Esophagus (tissue), 2 donors: ENCODE measurements around the gene IGFALS. TPM values are rescaled to one million over a fixed set of nuclear protein-coding genes. Genes with fewer than 3 reads are reported as not detected.
"Not testable (repeated sequence)": the region's sequence is repeated elsewhere in the genome, so short reads cannot be mapped to it uniquely, and the experiment has no call there.

Experiments
- H3K27ac ChIP-seq, 2 donors: one replicate each; pipeline ENCODE4 v1.5.1; 2013; ENCODE audit warnings: low read depth in 2 of 2, mild to moderate bottlenecking in 2 of 2, inconsistent platforms in 1 of 2, low read length in 1 of 2, moderate library complexity in 1 of 2
- H3K27me3 ChIP-seq, 2 donors: one replicate each; pipeline ENCODE4 v1.6.1; 2013; ENCODE audit warnings: low read length in 2 of 2, control low read depth in 1 of 2, mild to moderate bottlenecking in 1 of 2; ENCODE audit not compliant: insufficient read depth in 2 of 2, control insufficient read depth in 1 of 2
- H3K36me3 ChIP-seq, 2 donors: one replicate each; pipeline ENCODE4 v1.6.1; 2013; ENCODE audit warnings: low read length in 1 of 2; ENCODE audit not compliant: control insufficient read depth in 2 of 2, insufficient read depth in 2 of 2
- H3K4me1 ChIP-seq, 2 donors: one replicate each; pipeline ENCODE4 v1.6.1; 2013; ENCODE audit warnings: low read length in 1 of 2; ENCODE audit not compliant: control insufficient read depth in 2 of 2, insufficient read depth in 2 of 2
- H3K4me3 ChIP-seq, 2 donors: one replicate each; pipeline ENCODE4 v1.5.1; 2013; ENCODE audit warnings: low read length in 2 of 2, mild to moderate bottlenecking in 2 of 2, low read depth in 1 of 2, moderate library complexity in 1 of 2
- H3K9me3 ChIP-seq, 2 donors: one replicate each; pipeline ENCODE4 v1.6.1; 2013; ENCODE audit warnings: mild to moderate bottlenecking in 2 of 2, low read depth in 1 of 2, low read length in 1 of 2, moderate library complexity in 1 of 2; ENCODE audit not compliant: control insufficient read depth in 2 of 2, insufficient read depth in 1 of 2
- WGBS, 2 donors: extraction: QIAGEN DNeasy Blood & Tissue Kit; methylation state at CpG; one replicate each; pipeline ENCODE4 v1.1.7; 2013; 5-methylcytosine and 5-hydroxymethylcytosine counted together
- polyA plus RNA-seq, 2 donors: library from polyadenylated mRNA; stranded (reverse); fragments of 200-250 nt; gene quantifications; one replicate each; pipeline ENCODE4 v1.2.3, GENCODE V29; 2013
- donor health status: healthy with polysubstance abuse.
- donor health status: Bipolar disorder and iron deficiency.

Gene IGFALS
- polyA plus RNA-seq, 2 donors = 0.01 to 0.14 TPM

DNA sequence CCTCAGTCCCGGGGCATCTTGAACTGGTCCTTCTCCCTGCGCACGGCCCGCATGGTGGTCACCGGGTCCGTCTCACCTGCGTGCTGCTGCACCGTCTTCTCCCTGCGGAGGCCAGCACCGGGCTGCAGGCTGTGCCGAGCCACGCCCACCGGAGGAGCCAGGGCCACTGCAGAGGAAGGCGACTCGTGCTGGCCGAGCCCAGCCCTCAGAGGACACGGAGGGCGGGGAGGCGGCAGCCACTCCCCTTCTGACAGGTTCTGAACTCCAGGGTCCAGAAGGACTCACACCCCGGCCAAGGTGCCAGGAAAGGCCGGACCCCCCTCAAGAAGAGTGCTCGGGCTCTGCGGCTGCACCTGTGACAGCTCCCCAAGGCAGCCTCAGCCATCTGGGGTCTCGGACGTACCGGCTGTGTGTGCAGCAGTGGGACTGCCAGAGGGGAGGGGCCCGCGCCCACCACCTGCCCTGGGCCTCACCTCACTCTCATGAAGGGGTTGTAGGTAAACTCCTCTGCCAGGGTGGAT lies 15.8 kb upstream of the IGFALS start:
- Histone ChIP-seq H3K36me3 (peaks cover 4 to 24% of the 10 kb centered on the region in 2 donors), H3K27me3 (no peaks in the 10 kb centered on the region), H3K4me3 (no peak overlapping the region), H3K9me3 (no peaks in the 10 kb centered on the region), H3K27ac (no peak overlapping the region), H3K4me1 (no peaks in the 10 kb centered on the region)
- WGBS, 2 donors = 70 to 82% methylated on average over 27 to 28 of the region's 28 CpGs

DNA sequence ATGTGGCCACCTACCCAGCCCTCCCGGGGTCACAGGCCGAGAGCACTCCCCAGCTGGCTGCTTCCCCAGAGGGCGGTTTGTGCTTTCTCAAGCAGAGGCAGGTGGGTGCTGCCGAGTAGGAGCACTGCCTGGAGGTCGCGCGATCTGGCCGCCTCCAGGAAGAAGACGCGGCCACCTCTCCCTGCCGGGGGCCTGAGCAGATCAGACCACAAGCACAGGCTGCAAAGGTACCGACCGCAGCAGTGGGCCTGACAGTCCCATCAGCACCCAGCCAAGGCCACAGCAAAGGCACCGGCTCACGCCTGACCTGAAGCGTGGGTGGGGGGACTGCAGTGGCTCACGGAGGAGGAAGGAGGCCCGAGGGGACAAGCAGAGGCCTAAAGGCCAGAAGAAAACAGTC lies 15.2 kb upstream of the IGFALS start:
- Histone ChIP-seq H3K36me3 (peaks cover 4 to 24% of the 10 kb centered on the region in 2 donors), H3K27me3 (no peaks in the 10 kb centered on the region), H3K27ac (no peak overlapping the region), H3K4me1 (no peaks in the 10 kb centered on the region), H3K9me3 (no peaks in the 10 kb centered on the region), H3K4me3 (no peak overlapping the region)
- 81 to 88% methylated on average over 18 of the region's 18 CpGs for WGBS, 2 donors

DNA sequence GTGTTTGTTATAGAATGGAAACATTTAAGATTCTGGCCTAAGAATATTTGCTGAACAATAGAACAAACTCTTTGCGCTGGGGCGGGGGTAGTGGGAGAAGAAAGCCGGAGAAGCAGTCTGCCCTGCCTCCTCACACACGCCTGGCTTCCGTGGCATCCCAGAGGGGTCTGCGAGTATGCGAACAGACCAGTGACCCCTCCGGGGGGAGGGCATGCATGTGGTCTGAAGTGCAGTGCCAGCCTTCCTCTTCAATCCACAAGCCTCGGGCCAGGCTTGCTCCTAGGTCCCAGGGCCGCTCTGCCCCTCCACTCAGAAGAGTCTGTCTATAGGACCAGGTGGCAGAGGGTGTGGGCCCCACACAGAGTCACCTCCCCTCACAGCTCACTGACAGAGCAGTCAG lies 14.1 kb upstream of the IGFALS start:
- no peaks in the 10 kb centered on the region for H3K9me3 ChIP-seq
- no peak overlapping the region for H3K4me3 ChIP-seq
- peaks cover 4 to 24% of the 10 kb centered on the region in 2 donors for H3K36me3 ChIP-seq
- no peak overlapping the region for H3K27ac ChIP-seq
- H3K4me1 ChIP-seq = no peaks in the 10 kb centered on the region
- 90 to 91% methylated on average over 10 of the region's 10 CpGs for WGBS, 2 donors
- H3K27me3 ChIP-seq = no peaks in the 10 kb centered on the region

DNA sequence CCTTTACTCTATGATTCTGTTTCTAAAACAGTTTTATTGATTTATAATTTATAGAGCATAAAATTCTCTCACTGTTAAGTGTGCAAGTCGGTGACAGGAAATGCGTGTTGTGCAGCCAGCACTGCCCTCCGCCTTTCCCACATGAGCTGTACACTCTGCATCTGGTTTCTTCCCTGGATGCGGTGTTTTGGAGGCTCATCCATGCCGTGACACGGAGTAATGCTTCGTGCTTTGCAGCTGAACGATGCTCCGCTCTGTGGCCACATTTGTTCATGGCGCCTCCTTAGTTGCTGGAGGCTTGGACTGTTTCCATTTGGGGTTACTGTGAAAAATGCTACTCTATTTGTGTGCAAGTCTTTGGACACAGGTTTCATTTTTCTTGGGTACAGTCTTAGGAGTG lies 7.2 kb upstream of the IGFALS start:
- peaks cover 0 to 5% of the 10 kb centered on the region in 2 donors for H3K9me3 ChIP-seq
- H3K27me3 ChIP-seq = no peaks in the 10 kb centered on the region
- no peaks in the 10 kb centered on the region for H3K4me1 ChIP-seq
- H3K4me3 ChIP-seq = no peak overlapping the region
- H3K36me3 ChIP-seq = no peaks in the 10 kb centered on the region
- no peak overlapping the region for H3K27ac ChIP-seq
- WGBS, 2 donors = 75 to 76% methylated on average over 10 of the region's 10 CpGs

DNA sequence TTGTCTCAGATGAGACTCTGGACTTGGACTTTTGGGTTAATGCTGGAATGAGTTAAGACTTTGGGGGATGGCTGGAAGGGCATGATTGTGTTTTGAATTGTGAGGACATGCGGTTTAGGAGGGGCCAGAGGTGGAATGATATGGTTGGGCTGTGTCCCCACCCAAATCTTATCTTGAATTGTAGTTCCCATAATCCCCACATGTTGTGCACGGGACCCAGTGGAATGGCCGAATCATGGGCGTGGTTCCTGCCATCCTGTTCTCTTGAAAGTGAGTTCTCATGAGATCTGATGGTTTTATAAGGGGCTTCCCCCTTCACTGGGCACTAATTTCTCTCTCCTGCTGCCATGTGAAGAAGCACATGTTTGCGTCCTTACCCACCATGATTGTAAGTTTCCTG lies 5.8 kb upstream of the IGFALS start:
- not testable (repeated sequence) for H3K36me3 ChIP-seq, H3K4me1 ChIP-seq, H3K4me3 ChIP-seq, H3K9me3 ChIP-seq, H3K27ac ChIP-seq, H3K27me3 ChIP-seq
- WGBS, 2 donors = 75 to 81% methylated on average over 5 of the region's 5 CpGs

DNA sequence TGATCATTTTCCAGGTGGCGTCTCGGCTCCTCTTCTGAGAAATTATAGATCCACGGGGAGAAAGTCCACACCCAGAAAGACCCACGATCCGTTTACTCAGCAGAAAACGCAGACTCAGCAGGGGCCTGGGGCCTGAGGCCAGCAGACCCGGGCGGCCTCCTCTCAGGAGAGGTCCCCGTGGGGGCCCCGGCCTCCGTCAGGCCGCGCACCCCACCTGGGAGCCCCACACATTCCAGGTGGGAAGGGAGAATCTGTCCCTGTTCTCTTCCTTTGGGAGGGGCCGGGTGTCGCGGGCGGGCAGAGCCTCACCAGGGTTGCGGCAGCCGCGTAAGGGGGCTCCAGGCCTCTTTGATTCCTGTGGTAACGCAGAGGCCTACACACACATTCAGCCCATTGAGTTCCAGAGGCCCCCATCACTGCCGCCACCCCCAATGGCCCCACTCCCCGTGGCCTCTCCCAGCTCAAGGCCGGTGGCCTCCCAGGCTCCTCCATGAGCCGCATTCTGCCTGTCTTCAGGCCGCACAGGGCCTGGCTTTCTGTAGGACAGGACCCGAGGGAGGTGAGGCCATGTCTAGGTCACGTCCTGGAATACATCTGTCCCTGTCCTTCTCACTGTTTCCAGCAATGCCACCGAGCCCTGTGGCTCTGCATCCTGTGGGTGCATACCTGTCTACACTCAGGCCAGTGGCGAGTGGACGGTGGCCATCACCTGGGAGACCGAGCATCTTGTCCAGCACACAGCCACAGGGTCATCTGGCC lies 1.6 kb upstream of the IGFALS start:
- no peaks in the 10 kb centered on the region for H3K4me1 ChIP-seq
- H3K36me3 ChIP-seq = peaks cover 0 to 16% of the 10 kb centered on the region in 2 donors
- no peaks in the 10 kb centered on the region for H3K27me3 ChIP-seq
- no peak overlapping the region for H3K4me3 ChIP-seq
- H3K27ac ChIP-seq = no peak overlapping the region
- WGBS, 2 donors = 74 to 87% methylated on average over 27 to 32 of the region's 32 CpGs
- peaks cover 0 to 5% of the 10 kb centered on the region in 2 donors for H3K9me3 ChIP-seq

DNA sequence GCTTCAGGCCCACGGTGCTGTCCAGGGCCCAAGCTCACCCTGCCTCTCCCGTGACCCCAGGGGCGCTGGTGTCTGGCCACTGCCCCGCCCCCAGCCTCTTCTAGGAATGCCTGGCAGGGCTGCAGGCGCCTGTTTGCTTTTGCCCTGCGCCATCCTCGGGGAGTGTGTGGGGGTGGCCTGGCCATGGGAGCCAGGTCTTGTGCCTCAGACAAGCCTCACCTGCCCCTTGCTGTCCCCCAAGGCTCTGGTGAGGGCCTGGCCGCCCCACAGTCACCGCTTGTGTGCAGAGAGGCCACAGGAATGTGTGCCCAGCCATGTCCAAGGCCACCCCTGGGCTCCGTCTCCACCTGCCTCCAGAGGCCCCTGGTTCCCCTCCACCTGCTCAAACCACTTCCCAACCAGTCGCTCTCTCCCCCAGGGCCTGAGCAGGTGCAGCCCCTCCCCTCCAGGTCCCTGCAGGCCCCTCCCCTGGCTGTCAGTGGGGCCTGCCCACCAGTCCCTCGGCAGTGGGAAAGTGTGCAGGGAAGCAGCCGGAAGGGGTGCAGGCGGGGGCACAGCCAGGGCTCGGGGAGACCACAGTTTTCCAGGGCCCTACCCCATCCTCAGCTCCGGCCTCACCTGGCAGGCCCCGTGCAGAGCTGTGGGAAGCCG lies 841 bp upstream of the IGFALS start:
- 41 to 57% methylated on average over 18 of the region's 18 CpGs for WGBS, 2 donors
- H3K36me3 ChIP-seq = peaks cover 0 to 21% of the 10 kb centered on the region in 2 donors
- no peak overlapping the region for H3K4me3 ChIP-seq
- H3K27me3 ChIP-seq = no peaks in the 10 kb centered on the region
- H3K27ac ChIP-seq = no peak overlapping the region
- peaks cover 0 to 5% of the 10 kb centered on the region in 2 donors for H3K9me3 ChIP-seq
- H3K4me1 ChIP-seq = peaks cover 0 to 3% of the 10 kb centered on the region in 2 donors

DNA sequence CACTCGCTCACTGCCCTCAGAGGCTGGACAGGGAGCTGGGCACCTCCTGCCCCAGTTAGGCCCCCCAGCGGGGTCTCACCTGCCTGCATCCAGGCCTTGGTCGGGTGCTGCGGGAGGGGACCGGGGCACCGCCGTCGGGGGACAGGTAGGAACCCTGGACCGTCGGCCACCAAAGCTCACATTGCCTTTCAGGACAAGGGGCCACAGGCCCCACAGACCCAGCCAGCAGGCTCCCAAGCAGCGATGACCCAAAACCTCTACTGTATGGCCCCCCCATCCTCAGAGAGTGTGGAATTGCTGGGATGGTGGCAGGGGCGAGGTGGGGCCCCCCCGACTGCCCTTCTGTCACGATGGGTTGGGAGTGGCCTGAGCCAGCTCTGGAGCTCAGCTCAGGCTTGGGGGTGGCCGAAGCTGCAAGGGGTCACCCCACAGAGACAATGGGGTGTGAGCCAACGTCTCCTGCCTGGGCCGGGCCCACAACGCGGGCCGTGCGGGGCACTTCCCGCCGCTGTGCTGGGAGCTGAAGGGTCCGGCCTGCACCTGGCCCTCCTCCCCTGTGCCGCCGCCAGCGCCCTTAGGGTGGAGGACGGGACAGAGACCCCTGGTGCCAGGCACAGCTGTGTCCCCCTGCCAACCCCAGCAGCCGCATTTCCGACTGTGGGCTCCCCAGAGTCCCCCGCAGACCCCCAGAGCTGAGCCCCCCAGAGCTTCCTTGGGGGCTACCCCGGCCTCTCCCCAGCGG lies 498 bp downstream of the IGFALS start:
- Histone ChIP-seq H3K4me3 (no peak overlapping the region), H3K4me1 (peaks cover 0 to 12% of the 10 kb centered on the region in 2 donors), H3K27me3 (no peaks in the 10 kb centered on the region), H3K27ac (no peak overlapping the region), H3K36me3 (peaks cover 0 to 32% of the 10 kb centered on the region in 2 donors), H3K9me3 (peaks cover 0 to 1% of the 10 kb centered on the region in 2 donors)
- WGBS, 2 donors = 83 to 89% methylated on average over 27 to 33 of the region's 33 CpGs

DNA sequence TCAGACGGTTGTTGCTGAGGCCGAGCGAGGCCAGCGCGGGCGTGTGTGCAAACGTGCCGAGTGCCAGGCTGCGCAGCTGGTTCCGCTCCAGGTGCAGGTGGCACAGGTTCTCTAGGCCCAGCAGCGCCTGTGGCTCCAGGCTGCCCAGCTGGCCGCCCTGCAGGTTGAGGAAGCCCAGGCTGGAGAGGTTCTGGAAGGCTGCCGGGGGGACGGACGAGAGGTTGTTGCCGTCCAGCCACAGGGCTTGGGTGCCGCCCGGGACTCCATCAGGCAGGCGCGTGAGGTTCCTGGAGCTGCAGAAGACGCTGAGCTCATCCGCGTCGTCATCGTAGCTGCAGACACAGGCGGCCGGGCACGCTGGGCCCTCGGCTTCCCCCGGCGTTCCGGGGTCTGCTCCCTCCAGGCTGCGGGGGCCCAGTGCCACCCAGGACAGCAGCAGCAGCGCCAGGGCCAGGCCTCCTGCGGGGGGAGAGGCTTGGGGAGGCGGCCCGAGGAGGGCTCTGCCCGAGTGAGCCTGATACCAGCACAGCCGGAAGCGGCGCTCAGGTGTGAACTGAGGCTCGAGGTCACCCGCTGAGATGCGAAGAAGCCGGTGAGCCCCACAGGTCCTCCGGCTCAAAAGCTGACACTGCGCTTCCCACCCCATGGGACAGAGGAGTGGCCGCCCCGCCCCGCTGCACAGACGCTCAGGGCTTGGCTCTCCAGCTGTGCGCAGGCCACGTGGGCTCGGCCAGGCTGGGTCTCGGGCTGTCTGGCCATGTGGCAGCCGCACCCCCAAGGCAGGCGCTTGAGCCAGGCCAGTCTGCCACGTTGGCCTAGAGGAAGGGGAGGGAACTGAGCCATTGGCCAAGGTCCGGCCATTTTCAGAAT lies 1.3 kb downstream of the IGFALS start:
- Histone ChIP-seq H3K36me3 (peaks cover 0 to 40% of the 10 kb centered on the region in 2 donors), H3K4me1 (peaks cover 0 to 16% of the 10 kb centered on the region in 2 donors), H3K27ac (no peak overlapping the region), H3K9me3 (no peaks in the 10 kb centered on the region), H3K27me3 (no peaks in the 10 kb centered on the region), H3K4me3 (no peak overlapping the region)
- 89 to 91% methylated on average over 50 to 59 of the region's 59 CpGs for WGBS, 2 donors
